Epithelial cell of prostate (primary cell): Measurements from ENCODE around the gene TEX44.
"Not testable (repeated sequence)": the region's sequence is repeated elsewhere in the genome, so short reads cannot be mapped to it uniquely, and the experiment has no call there.

Experiments used
- DNase-seq: peaks from one replicate; pipeline ENCODE4 v3.0.0-alpha.2; 2011; ENCODE audit warnings: low read depth, low spot score
- H3K27ac ChIP-seq: fragments of 450-650 bp; 2 replicates; pipeline ENCODE4 v1.5.1; 2017; ENCODE audit warnings: mild to moderate bottlenecking

TEX44 gene

DNA sequence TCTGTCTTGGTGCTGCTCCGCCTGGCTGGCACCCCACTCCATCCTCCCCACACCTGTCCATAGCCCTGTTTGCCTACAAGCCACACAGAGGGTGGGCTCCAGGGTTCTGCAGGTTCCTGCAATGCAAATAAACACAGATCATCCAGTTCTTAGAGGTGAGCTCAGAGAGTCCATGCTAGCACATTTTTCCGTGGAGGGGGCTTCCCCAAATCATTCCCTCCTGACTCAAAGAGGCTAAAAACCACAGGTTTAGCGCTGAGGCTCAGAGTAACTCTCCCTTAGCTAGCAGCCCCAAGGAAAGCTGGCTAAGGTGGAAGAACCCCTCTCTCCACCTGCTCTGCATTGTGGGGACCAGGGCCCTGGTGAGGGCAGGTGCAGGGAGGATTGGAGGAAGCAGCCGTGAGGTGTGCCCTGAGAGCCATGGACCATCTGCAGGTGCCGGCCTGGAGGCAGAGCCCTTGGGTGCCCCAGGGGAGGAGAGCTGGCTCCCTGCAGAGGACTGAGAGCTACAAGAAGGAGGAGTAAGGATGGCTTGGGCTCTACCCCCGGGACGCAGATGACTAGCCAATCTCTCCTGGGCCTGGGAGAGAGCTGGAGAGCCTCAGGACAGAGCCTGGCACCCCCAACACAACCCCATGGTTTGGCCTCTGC, 23.8 kb upstream of the TEX44 start:
- no peak overlapping the region for H3K27ac ChIP-seq
- no peak for DNase-seq

DNA sequence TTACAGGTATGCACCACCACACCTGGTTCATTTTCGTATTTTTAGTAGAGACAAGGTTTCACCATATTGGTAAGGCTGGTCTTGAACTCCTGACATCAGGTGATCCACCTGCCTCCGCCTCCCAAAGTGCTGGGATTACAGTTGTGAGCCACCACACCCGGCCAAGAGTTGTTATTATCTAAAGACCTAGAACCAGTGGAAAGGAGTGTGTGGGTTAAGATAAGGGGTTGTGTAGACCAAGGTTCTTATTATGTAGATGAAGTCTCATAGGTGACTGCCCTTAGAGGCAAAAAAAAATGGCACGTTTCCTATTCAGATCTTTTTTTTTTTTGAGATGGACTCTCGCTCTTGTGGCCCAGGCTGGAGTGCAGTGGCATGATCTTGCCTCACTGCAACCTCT, 21.7 kb upstream of the TEX44 start:
- not testable (repeated sequence) for DNase-seq, H3K27ac ChIP-seq

DNA sequence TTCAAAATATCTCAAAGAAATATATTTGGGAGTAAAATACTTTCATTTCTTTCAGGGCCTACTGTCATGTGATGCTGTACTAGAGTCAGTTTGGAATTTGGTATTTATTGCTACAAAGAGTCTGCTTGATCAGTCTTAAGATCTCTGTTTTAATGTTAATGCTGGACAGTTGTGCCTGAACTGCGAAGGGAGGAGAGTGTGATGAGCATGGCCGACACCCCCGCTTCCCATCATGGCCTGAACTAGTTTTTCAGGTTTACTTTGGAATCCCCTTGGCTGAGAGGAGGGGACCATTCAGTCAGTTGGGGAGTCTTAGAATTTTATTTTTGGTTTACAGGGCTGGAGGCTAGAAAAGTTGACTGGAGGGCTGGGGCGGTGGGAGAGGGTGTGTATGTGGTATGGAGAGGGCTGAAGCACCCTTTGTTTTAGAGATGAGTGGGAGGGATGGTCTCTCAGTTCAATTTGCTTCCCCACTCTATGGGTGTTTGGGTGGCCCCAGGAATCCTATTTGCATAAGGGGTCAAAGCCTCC, 20.9 kb upstream of the TEX44 start:
- H3K27ac ChIP-seq: no peak overlapping the region
- DNase-seq: no peak

DNA sequence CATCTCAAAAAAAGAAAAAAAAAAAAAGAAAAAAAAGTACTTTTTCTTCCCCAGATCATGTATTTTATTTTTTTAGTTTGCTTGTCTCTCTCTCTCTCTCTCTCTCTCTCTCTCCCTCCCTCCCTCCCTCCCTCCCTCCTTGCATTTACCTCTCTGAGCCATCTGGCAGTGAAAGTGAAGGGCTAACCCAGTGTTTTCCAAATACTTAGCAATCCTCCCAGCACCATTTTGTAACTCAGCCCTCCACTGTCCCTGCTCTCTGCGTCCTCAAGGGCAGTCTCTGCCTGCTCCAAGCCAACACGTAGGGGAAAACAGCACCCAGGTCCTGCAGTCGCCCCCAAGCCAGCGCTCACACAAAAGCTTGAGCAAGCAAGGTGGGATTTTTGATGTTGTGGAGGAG, 19.6 kb upstream of the TEX44 start:
- DNase-seq: no peak
- H3K27ac ChIP-seq: no peak overlapping the region

DNA sequence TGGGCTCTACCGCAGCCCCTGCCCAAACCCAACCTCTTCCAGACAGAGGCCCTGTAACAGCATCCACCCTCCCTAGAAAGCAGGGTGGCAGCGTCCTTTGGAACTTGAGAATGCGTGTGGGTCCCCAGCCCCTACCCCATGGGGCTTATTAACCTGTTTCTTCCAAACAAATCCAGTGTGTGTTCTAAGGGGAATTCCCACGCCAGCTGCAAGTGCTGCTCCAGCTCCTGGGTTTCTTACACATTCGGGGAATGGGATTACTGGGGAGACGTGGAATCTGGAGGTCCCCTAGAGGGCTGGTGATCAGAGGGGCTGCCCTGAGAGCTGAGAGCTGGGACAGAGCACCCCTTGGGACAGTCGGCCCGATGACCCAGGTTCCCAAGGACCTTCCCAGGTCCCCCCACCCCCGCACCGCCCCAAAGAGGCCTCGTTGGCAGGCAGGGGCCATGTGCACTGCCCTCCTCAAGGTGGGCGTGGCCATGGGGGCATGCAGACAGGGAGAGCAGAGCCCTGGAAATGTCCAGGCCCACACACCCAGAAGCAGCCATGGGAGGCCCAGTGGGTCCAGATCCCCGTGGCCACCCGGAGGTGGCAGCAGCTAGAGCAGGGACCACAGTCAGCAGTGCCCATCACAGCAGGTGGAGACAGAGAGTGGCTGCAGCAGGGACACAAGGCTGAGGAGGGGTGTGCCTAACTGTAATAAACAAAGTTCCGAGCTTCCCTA, 18.8 kb upstream of the TEX44 start:
- no peak overlapping the region for H3K27ac ChIP-seq
- DNase-seq: no peak

DNA sequence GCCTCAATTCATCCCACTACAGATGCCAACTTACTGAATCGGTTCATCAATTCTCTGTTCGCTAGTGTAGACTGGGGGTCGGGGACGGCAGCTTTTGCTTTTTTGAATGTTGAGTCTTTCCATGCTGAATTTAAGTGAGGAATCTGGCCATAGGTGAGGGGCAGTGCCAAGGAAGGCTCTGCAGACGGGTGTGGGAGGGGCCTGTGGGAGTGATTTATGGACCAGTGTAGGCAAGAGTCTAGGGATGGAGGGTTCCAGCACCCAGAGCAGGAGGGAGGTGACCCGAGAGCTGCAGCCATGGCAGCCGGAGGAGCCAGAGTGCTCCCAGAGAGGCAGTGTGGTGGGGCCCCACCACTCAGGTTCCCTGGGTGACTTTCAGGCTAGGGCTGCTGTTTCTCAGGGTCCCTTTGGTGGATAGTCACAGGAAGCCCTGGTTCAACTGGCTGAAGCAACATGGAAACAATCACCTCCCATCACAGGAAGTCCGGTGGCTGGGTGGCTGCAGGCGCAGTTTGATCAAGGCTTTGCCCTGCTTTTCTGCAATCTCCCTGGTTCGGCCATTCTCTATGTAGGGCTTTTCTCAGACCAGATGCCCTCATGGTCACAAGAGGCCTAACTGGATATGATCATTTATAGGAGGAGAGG, 16.9 kb upstream of the TEX44 start:
- H3K27ac ChIP-seq: no peak overlapping the region
- no peak for DNase-seq

GRCh38 chr2:231576465-231576864, 16.2 kb upstream of the TEX44 start:
- no peak overlapping the region for H3K27ac ChIP-seq
- no peak for DNase-seq

- not testable (repeated sequence) for DNase-seq, H3K27ac ChIP-seq
Measured at GRCh38 chr2:231578655-231579054, 14.0 kb upstream of the TEX44 start.

GRCh38 chr2:231579560-231579959, 13.1 kb upstream of the TEX44 start:
- H3K27ac ChIP-seq: no peak overlapping the region

DNA sequence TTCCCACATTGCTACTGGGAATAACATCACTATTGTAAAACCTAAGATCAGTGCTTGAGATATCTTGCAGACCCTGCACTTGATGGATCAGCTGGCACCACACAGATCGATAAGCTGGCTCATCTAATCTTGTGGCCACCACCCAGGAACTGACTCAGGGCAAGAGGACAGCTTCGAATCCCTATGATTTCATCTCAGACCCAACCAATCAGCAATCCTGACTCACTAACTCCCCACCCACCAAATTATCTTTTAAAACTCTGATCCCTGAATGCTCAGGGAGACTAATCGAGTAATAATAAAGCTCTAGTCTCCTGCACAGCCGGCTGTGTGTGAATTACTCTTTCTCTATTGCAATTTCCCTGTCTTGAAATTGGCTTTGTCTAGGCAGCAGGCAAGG, 11.3 kb upstream of the TEX44 start:
- no peak for DNase-seq
- no peak overlapping the region for H3K27ac ChIP-seq

More at GRCh38 chr2:231579560-231579959, 13.1 kb upstream of the TEX44 start:
- no peak for DNase-seq

- no peak overlapping the region for H3K27ac ChIP-seq
- DNase-seq: no peak
Measured at GRCh38 chr2:231583982-231584381, 8.7 kb upstream of the TEX44 start.

- not testable (repeated sequence) for DNase-seq, H3K27ac ChIP-seq
Measured at GRCh38 chr2:231587744-231588143, 4.9 kb upstream of the TEX44 start.

GRCh38 chr2:231589656-231590055, 3.0 kb upstream of the TEX44 start:
- DNase-seq: no peak
- H3K27ac ChIP-seq: no peak overlapping the region

DNA sequence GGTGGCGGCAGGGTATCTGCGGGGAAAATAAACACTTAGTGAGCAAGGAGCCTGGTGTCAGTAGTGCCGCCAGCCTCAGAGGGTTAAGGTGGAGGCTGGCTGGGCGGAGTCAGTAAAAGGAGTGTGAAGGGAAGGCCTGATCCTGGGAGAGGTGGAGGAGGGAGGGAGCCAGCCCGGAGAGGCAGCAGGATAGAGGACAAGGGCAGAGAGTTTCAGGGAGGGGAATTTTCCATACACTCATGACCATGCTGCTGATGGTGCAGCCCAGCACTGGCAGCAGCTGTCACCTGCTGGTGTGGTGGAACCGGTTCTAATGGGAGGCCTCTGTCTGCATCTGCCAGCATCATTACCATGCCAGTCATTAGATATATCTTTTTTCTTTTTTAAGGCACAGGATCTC, 2.0 kb upstream of the TEX44 start:
- H3K27ac ChIP-seq: no peak overlapping the region
- no peak for DNase-seq

GRCh38 chr2:231593666-231594065, 1.0 kb downstream of the TEX44 start:
- no peak for DNase-seq
- no peak overlapping the region for H3K27ac ChIP-seq

GRCh38 chr2:231597014-231597611, 4.4 kb downstream of the TEX44 start:
- H3K27ac ChIP-seq: no peak overlapping the region
- DNase-seq: no peak

DNA sequence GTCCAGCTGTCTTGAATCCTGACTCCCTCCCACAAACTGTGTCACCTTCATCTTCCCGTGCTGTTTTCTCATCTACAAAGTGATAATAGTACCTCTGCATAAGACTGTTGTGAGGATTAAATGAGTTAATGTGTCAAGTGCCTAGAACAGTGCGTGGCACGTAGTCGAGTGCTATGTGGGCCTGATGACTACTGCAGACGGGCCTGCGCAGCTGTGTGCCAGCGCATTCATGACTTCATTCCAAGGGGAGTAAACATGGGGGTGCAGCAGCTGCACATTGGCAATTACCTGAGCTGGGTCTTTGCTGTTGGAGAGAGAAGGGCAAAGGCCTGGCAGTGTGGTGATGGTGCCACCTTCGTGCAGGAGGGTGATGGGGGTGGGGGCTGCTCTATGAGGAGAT, 5.0 kb downstream of the TEX44 start:
- DNase-seq: no peak
- no peak overlapping the region for H3K27ac ChIP-seq

- H3K27ac ChIP-seq: no peak overlapping the region
- no peak for DNase-seq
Measured at GRCh38 chr2:231600619-231601355, 8.1 kb downstream of the TEX44 start.

DNA sequence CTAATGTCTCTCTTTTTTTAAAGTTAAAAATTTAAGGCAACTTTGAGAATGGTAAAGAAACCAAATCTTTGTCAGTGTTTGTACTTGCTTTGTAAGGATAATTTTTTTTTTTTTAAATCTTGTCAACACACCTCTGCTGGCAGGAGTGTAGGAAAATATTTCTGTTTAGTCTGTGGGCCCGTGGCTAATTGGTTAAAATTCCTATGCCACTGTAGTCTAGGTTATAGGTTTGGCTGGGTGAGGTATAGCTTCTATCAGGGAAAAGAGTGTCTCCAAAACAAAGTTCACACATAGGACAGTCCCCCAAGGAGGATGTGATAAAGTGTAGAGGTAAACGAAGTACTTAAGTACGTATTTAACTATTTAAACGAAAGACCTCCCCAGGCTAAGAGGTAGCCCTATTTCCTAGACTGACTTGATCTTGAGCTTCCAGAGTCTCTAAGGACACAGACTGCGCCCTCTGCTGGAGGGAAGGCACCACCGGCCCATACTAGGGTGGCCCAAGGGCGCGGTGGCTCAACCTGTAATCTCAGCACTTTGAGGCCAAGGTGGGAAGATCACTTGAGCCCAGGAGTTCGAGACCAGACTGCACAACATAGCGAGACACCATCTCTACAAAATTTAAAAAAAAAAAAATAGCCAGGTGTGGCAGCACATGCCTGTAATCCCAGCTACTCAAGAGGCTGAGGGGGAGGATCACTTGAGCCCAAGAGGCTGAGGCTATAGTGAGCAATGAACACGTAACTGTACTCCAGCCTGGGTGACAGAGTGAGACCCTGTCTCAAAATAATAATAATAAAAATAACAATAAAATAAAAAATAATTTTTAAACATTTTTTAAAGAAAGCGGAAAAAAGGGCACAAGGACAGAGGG, 8.9 kb downstream of the TEX44 start:
- H3K27ac ChIP-seq: no peak overlapping the region
- DNase-seq: no peak
